ENCODE results near the gene ARHGAP10. TPM values are rescaled to one million over a fixed set of nuclear protein-coding genes. Genes with fewer than 3 reads are reported as not detected.

The ARHGAP10 gene
- 1 to 10 TPM; 8.2 to 8.3 TPM for total RNA-seq

GRCh38 chr4:147731580-147732517, at the start of gene ARHGAP10:
ARHGAP10 (plus strand) TSS chr4:147732088; CDS start chr4:147732302, 214 bp downstream.

GRCh38 chr4:147683717-147684700, 47.9 kb upstream of the ARHGAP10 start, which contains the start of gene PRMT9:
PRMT9 (minus strand) TSS chr4:147684163; CDS start chr4:147683987, 176 bp downstream.

Small RNA genes within 50 kb of the gene (microRNA-seq; reads per million reads assigned to microRNA genes)
- not detected for gene MIR4799 (ENCODE audit: borderline microRNAs expressed, borderline replicate concordance)

Other genes with a start within 250 kb of the ARHGAP10 start
- 10 to 100 TPM; 19.3 to 19.6 TPM for gene TMEM184C, start 114.7 kb upstream of the ARHGAP10 start, total RNA-seq
- gene PRMT9, start 47.9 kb upstream of the ARHGAP10 start, total RNA-seq = 10 to 100 TPM; 11.5 to 12.6 TPM

Measured in activated naive CD4-positive, alpha-beta T cell treated with anti-CD3 and anti-CD28 coated beads, Interleukin-2, amount 10 ng/mL, durations not matched to agents 5 hours and 36 hours (primary cell).